GM12878 (cell line): ENCODE measurements around the gene ATP6V1C2. TPM values are rescaled to one million over a fixed set of nuclear protein-coding genes. Genes with fewer than 3 reads are reported as not detected.
A peak's percentile ranks its signal among the peaks of the same experiment; 100 is the strongest.

ENCODE experiments used
- ATAC-seq: fragments of 200-7000 bp; cut with Tn5 transposase; 3 replicates; pipeline ENCODE4 v1.9.1; 2020; ENCODE audit warnings: mild to moderate bottlenecking, moderate library complexity
- BruUV-seq: library from RNA; stranded (reverse); fragments of 400-500 nt; replicated peaks from 2 replicates; lab custom pipeline; 2021; lab: Mats Ljungman, UMichigan
- CTCF ChIA-PET: fragments of 300-600 bp; sonication (Branson Sonifier 250); formaldehyde crosslinking; extraction: SDS; loops from one replicate; lab custom pipeline; 2021; ENCODE audit warnings: inconsistent platforms; lab: Yijun Ruan, JAX
- POLR2A ChIA-PET: fragments of 350-600 bp; formaldehyde crosslinking; extraction: SDS; loops from one replicate; lab custom pipeline; 2021; ENCODE audit warnings: inconsistent platforms; lab: Charles Lee
- RAD21 ChIA-PET: fragments of 300-600 bp; sonication (Branson Sonifier 250); formaldehyde crosslinking; loops from one replicate; lab custom pipeline; 2023; ENCODE audit warnings: antibody characterized with exemption; ENCODE audit not compliant: unreplicated experiment; lab: Charles Lee
- SMC1A ChIA-PET: fragments of 300-600 bp; sonication (Branson Sonifier 250); formaldehyde crosslinking; loops from one replicate; lab custom pipeline; 2023; ENCODE audit not compliant: unreplicated experiment, uncharacterized antibody; lab: Charles Lee
- DNase-seq: peaks from one replicate; pipeline ENCODE4 v3.0.0-alpha.2; 2011; ENCODE audit warnings: low read depth, low spot score
- FAIRE-seq: peaks from 3 replicates; lab custom pipeline; 2011; peaks lifted over from hg19 to GRCh38; lab: Jason Lieb, UNC
- H2AFZ ChIP-seq: 2 replicates; pipeline ENCODE4 v1.6.0; 2011; ENCODE audit warnings: low read depth, low read length, control low read depth; ENCODE audit not compliant: control insufficient read depth
- H3K27ac ChIP-seq: 2 replicates; pipeline ENCODE4 v1.5.1; 2011; ENCODE audit warnings: control low read depth; ENCODE audit not compliant: control insufficient read depth, insufficient read depth
- H3K27me3 ChIP-seq, 2 experiments: replicated peaks in 1 of 2; 2 replicates each; pipeline versions ENCODE4 v1.6.0 to v1.6.1; 2011; ENCODE audit warnings: low read length in 1 of 2; ENCODE audit not compliant: control insufficient read depth in 2 of 2, insufficient read depth in 2 of 2
- H3K36me3 ChIP-seq, 2 experiments: 2 replicates each; pipeline ENCODE4 v1.5.1; 2011; ENCODE audit warnings: low read length in 1 of 2; ENCODE audit not compliant: control insufficient read depth in 2 of 2, insufficient read depth in 2 of 2
- H3K4me1 ChIP-seq: 2 replicates; pipeline ENCODE4 v1.6.1; 2011; ENCODE audit warnings: mild to moderate bottlenecking, low read length, moderate library complexity, mixed read lengths; ENCODE audit not compliant: control insufficient read depth, insufficient read depth
- H3K4me2 ChIP-seq: 2 replicates; pipeline ENCODE4 v1.6.0; 2011; ENCODE audit warnings: control low read depth; ENCODE audit not compliant: control insufficient read depth, insufficient read depth
- H3K4me3 ChIP-seq: fragments of 200-600 bp; sonication (generic); 2 replicates; pipeline ENCODE4 v1.5.1; 2016
- H3K79me2 ChIP-seq: 2 replicates; pipeline ENCODE4 v1.6.0; 2011; ENCODE audit warnings: low read length; ENCODE audit not compliant: control insufficient read depth, insufficient read depth
- H3K9ac ChIP-seq: 2 replicates; pipeline ENCODE4 v1.8.0; 2011; ENCODE audit warnings: low read length, control low read depth, mixed read lengths; ENCODE audit not compliant: control insufficient read depth, insufficient read depth
- H3K9me3 ChIP-seq: replicated peaks from 3 replicates; pipeline ENCODE4 v1.5.1; 2011; ENCODE audit warnings: mild to moderate bottlenecking, low read length; ENCODE audit not compliant: control insufficient read depth, insufficient read depth
- H4K20me1 ChIP-seq: 2 replicates; pipeline ENCODE4 v1.6.0; 2011; ENCODE audit not compliant: control insufficient read depth, insufficient read depth
- ATF2 ChIP-seq: IDR thresholded peaks from 2 replicates; pipeline ENCODE4 v1.6.1; 2012; ENCODE audit warnings: low read length, inconsistent platforms
- BCLAF1 ChIP-seq: fragments of 450-650 bp; IDR thresholded peaks from 2 replicates; pipeline ENCODE4 v1.6.1; 2017; ENCODE audit warnings: antibody characterized with exemption, mild to moderate bottlenecking, moderate library complexity
- EGR1 ChIP-seq, 2 experiments: IDR thresholded peaks; 1 replicate in 1 of 2; 2 replicates in 1 of 2; pipeline ENCODE4 v1.6.1; 2011 to 2012; ENCODE audit warnings: low read depth in 2 of 2, low read length in 2 of 2, borderline replicate concordance in 1 of 2, mild to moderate bottlenecking in 1 of 2, moderate library complexity in 1 of 2
- GATAD2B ChIP-seq: fragments of 450-650 bp; conservative IDR thresholded peaks from 2 replicates; pipeline ENCODE4 v1.6.1; 2017; ENCODE audit warnings: low read depth, mild to moderate bottlenecking, moderate library complexity
- IRF4 ChIP-seq: IDR thresholded peaks from 2 replicates; pipeline ENCODE4 v1.6.1; 2011; ENCODE audit warnings: low read depth, low read length
- KLF5 ChIP-seq: fragments of 450-650 bp; IDR thresholded peaks from 2 replicates; pipeline ENCODE4 v1.6.1; 2014; ENCODE audit warnings: mild to moderate bottlenecking; ENCODE audit not compliant: partially characterized antibody
- PKNOX1 ChIP-seq: fragments of 450-650 bp; IDR thresholded peaks from 2 replicates; pipeline ENCODE4 v1.6.1; 2016; ENCODE audit warnings: mild to moderate bottlenecking
- REST ChIP-seq: IDR thresholded peaks from 2 replicates; pipeline ENCODE4 v1.6.1; 2012; ENCODE audit warnings: mild to moderate bottlenecking, low read depth, low read length
- SRF ChIP-seq, 2 experiments: IDR thresholded peaks; 2 replicates each; pipeline ENCODE4 v1.6.1; 2011; ENCODE audit warnings: low read depth in 2 of 2, low read length in 2 of 2, mild to moderate bottlenecking in 1 of 2, moderate library complexity in 1 of 2
- ZBED1 ChIP-seq: IDR thresholded peaks from 2 replicates; pipeline ENCODE4 v1.6.1; 2016; ENCODE audit warnings: borderline replicate concordance
- ZNF217 ChIP-seq: fragments of 450-650 bp; IDR thresholded peaks from 2 replicates; pipeline ENCODE4 v1.6.1; 2017; ENCODE audit warnings: antibody characterized with exemption, mild to moderate bottlenecking
- WGBS: methylation state at CpG from one replicate; pipeline ENCODE4 v1.1.6; 2016; ENCODE audit warnings: low lambda C conversion rate; ENCODE audit not compliant: insufficient replicate concordance, insufficient coverage; ENCODE audit errors: missing lambda C conversion rate; 5-methylcytosine and 5-hydroxymethylcytosine counted together
- in situ Hi-C: fragments of 300-500 bp; cut with MboI; formaldehyde crosslinking; loops from 9 replicates; pipeline ENCODE4 v1.14.3; 2018; ENCODE audit warnings: mixed read lengths
- intact Hi-C: fragments of 100-400 bp; cut with micrococcal nuclease; formaldehyde crosslinking; loops from one replicate; pipeline ENCODE4 v1.14.2; 2022; ENCODE audit not compliant: unreplicated experiment
- polyA plus RNA-seq, 11 experiments: library from polyadenylated mRNA; depleted of rRNA in 4 of 11; unstranded in 6 of 11; stranded (reverse) in 5 of 11; fragments of >200 nt; fragmentation: Nextera tagmentation in 4 of 11; fragmentation: Illumina TruSeq in 1 of 11; extraction: Ambion mirVana in 4 of 11; extraction: Trizol in 1 of 11; gene quantifications; 1 replicate in 1 of 11; 2 replicates in 10 of 11; pipeline versions ENCODE4 v1.2.1 to v1.2.3, GENCODE V29; 2011 to 2016; ENCODE audit warnings: inconsistent platforms in 2 of 11, missing spikeins in 2 of 11, low read depth in 1 of 11
- total RNA-seq, 4 experiments: library from RNA; depleted of rRNA in 3 of 4; stranded (reverse); fragments of >200 nt in 3 of 4; fragmentation: Illumina TruSeq in 1 of 4; extraction: Trizol in 1 of 4; gene quantifications; 2 replicates each; pipeline versions ENCODE4 v1.2.1 to v1.2.3, GENCODE V29; 2013 to 2021

The ATP6V1C2 gene
- total and polyA plus RNA-seq, 10 of the 15 experiments (the other 5 are each of a cell fraction or from before 2014, with no cell fraction given): 0.04 to 1.5 (median 0.24) TPM; not detected in 1

- no peaks in the 10 kb centered on the region for H3K4me1 ChIP-seq
- DNase-seq (no peak), ATAC-seq (no peak), FAIRE-seq (no peak)
- ChIA-PET SMC1A (no interaction called here), CTCF (interaction anchor here (1.4 kb wide), 1 partner anchor 18 kb away, joined by 4 read pairs; no protein-coding TSS in a partner anchor), POLR2A (interaction anchor here (0.5 kb wide), 1 partner anchor 201 kb away, joined by 6 read pairs; no protein-coding TSS in a partner anchor), RAD21 (interaction anchor here (0.6 kb wide), 1 partner anchor 510 kb away, joined by 3 read pairs; no protein-coding TSS in a partner anchor)
- H3K27me3 ChIP-seq: no peaks in the 10 kb centered on the region
- H3K79me2 ChIP-seq: peaks cover 75% of the 10 kb centered on the region
- WGBS: 25% methylated on average over 2 of the region's 3 CpGs
- H3K27ac ChIP-seq: no peak overlapping the region
- in situ Hi-C loops: no loop called here
- intact Hi-C loops: no loop called here
- 0 out of 3 replicates have a peak, but pooled peaks cover 2% of the 10 kb centered on the region for H3K9me3 ChIP-seq
- H2AFZ ChIP-seq: no peak overlapping the region
- BruUV-seq: no TSS peak
- H3K9ac ChIP-seq: no peak overlapping the region
- TF ChIP-seq KLF5: no peak
- TF ChIP-seq REST: no peak
- no peak for TF ChIP-seq IRF4
- no peak for TF ChIP-seq GATAD2B
- TF ChIP-seq PKNOX1: no peak
- no peak for TF ChIP-seq ZNF217
- TF ChIP-seq ATF2: no peak
- TF ChIP-seq BCLAF1: no peak
- no peak for TF ChIP-seq SRF (IDR thresholded peaks at IDR 0.05; ENCODE audit: low read depth in 2 of 2, low read length in 2 of 2)
- TF ChIP-seq ZBED1: no peak
- no peak for TF ChIP-seq EGR1 (IDR thresholded peaks at IDR 0.05; ENCODE audit: borderline replicate concordance in 1 of 2, low read depth in 2 of 2, low read length in 2 of 2)
- TF ChIP-seq, all 136 proteins: peak for 0
- Histone ChIP-seq H4K20me1 (0 out of 2 replicates have a peak, but pooled peaks cover 4% of the 10 kb centered on the region), H3K4me3 (no peak overlapping the region), H3K4me2 (peak overlapping the region; percentile 7; the same call in 1 of the 2 replicates), H3K36me3 (peaks cover 4 to 7% of the 10 kb centered on the region in 2 experiments)
Observed at GRCh38 chr2:10806543-10806942, 85.1 kb downstream of the ATP6V1C2 start.
